SK-N-MC (cell line): ENCODE results near the gene APBA2.
"Not testable (repeated sequence)": the region's sequence is repeated elsewhere in the genome, so short reads cannot be mapped to it uniquely, and the experiment has no call there.

ENCODE experiments used
- DNase-seq: peaks from one replicate; pipeline ENCODE4 v3.0.0-alpha.2; 2011; ENCODE audit warnings: low read depth, low spot score
- H3K27ac ChIP-seq: fragments of 200-600 bp; sonication (generic); 2 replicates; pipeline ENCODE4 v1.5.1; 2016; ENCODE audit warnings: mixed run types
- H3K36me3 ChIP-seq: fragments of 200-600 bp; sonication (generic); 2 replicates; pipeline ENCODE4 v1.6.1; 2017; ENCODE audit warnings: antibody characterized with exemption, low read length, mixed read lengths; ENCODE audit not compliant: insufficient read depth
- H3K4me3 ChIP-seq: fragments of 200-600 bp; sonication (generic); 2 replicates; pipeline ENCODE4 v1.5.1; 2016
- H3K9ac ChIP-seq: fragments of 200-600 bp; sonication (generic); 2 replicates; pipeline ENCODE4 v1.8.0; 2017; ENCODE audit warnings: mixed run types, mixed read lengths; ENCODE audit not compliant: insufficient read length
- H3K9me3 ChIP-seq: fragments of 200-600 bp; sonication (generic); 2 replicates; pipeline ENCODE4 v1.6.1; 2017; ENCODE audit warnings: low read depth, mild to moderate bottlenecking, antibody characterized with exemption, low read length, moderate library complexity, mixed read lengths
- EZH2 ChIP-seq: fragments of 200-600 bp; sonication (generic); IDR thresholded peaks from one replicate; pipeline ENCODE4 v1.6.1; 2017; ENCODE audit warnings: antibody characterized with exemption
- FOXP2 ChIP-seq: optimal IDR thresholded peaks from 2 replicates; pipeline ENCODE3; 2011; ENCODE audit warnings: mild to moderate bottlenecking, moderate library complexity; ENCODE audit not compliant: insufficient read depth; ENCODE audit errors: extremely low read length, control extremely low read depth
- POLR2AphosphoS5 ChIP-seq: IDR thresholded peaks from 2 replicates; pipeline ENCODE4 v1.6.1; 2012; ENCODE audit warnings: mild to moderate bottlenecking, low read depth, low read length, borderline replicate concordance

APBA2 gene

GRCh38 chr15:29012097-29012496 is 126.3 kb downstream of the APBA2 start:
- no peak for DNase-seq
- H3K4me3 ChIP-seq: no peak overlapping the region
- no peak overlapping the region for H3K27ac ChIP-seq
- no peaks in the 10 kb centered on the region for H3K9me3 ChIP-seq
- TF ChIP-seq EZH2: no peak
- no peak for TF ChIP-seq FOXP2
- TF ChIP-seq POLR2AphosphoS5: no peak
- H3K36me3 ChIP-seq: no peaks in the 10 kb centered on the region
- no peak overlapping the region for H3K9ac ChIP-seq

DNA sequence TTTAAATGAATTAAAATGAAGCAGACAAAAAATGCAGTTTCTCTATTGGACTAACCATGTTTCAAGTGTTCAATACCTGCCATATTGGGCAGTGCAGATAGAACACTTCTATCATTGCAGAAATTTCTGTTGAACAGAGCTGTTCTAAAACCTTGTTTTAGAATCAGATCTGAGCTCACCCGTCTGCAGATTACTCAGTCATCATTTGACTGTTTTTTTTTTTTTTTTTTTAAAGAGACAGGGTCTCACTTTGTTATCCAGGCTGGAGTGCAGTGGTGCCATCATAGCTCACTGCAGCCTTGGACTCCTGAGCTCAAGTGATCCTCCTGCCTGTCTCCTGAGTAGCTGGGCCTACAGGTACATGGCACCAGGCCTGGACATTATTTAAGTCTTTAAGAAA is 128.7 kb downstream of the APBA2 start:
- no peak overlapping the region for H3K4me3 ChIP-seq
- no peak overlapping the region for H3K27ac ChIP-seq
- H3K9me3 ChIP-seq: no peaks in the 10 kb centered on the region
- no peak for DNase-seq
- no peak for TF ChIP-seq EZH2
- no peak for TF ChIP-seq POLR2AphosphoS5
- H3K36me3 ChIP-seq: no peaks in the 10 kb centered on the region
- H3K9ac ChIP-seq: no peak overlapping the region

DNA sequence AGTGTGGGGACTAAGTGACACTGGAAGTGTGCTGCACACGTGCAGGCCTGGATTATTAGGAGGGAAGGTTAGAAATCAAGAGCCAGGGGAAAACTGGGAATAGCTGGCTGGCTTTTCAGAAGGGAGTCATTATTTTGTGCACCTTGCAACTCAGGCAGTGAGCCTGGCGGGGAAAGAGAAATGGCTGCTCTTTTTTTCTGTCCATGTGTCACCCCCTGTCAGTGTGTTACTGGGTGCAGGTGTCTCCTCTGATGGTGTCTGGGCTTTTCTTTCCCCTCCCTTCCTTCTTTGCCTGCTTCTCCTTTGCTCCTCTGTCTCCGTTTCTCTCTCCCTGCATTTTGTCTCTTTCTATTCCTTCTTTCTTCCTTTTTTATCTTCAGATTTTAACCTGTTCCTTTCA is 130.7 kb downstream of the APBA2 start:
- no peak overlapping the region for H3K27ac ChIP-seq
- H3K4me3 ChIP-seq: no peak overlapping the region
- DNase-seq: no peak
- H3K9ac ChIP-seq: no peak overlapping the region
- no peaks in the 10 kb centered on the region for H3K36me3 ChIP-seq
- TF ChIP-seq POLR2AphosphoS5 (no peak), EZH2 (no peak), FOXP2 (no peak)
- H3K9me3 ChIP-seq: no peaks in the 10 kb centered on the region

DNA sequence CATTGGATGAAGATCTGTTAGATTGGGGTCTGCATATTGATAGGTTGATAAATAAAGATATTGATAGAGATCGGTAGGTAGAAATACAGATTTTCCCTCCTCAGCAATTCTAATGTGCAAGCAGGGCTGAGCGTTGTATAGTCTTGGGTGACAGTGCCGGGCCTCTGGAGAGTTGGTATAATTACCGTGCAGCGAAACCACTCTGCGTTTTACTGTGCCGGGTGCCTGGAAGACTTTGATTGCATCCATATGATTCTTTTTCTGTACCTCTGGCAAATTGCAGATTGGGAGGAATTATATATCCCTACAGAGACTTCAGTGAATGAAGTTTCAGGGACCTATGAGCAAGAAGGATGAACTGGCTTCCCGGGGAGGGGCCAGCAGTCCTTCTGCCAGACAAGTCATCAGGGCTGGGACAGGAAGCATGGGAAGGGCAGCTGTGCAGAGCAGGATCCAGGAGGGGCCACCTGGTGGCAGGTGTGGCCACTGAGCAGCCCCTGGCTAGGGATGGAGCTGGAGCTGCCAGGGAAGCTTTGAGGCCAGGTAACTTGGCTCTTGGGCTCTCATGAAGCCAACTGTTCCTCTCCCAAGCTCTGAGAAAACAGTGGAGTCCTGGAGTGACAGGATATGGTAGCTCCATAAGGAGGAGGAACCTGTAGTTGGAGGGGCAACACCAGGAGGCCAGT is 132.5 kb downstream of the APBA2 start:
- TF ChIP-seq POLR2AphosphoS5: no peak
- TF ChIP-seq FOXP2: no peak
- TF ChIP-seq EZH2: no peak
- no peak for DNase-seq
- Histone ChIP-seq H3K9ac (no peak overlapping the region), H3K36me3 (no peaks in the 10 kb centered on the region), H3K27ac (no peak overlapping the region), H3K4me3 (no peak overlapping the region), H3K9me3 (no peaks in the 10 kb centered on the region)

GRCh38 chr15:29018995-29019976 is 133.5 kb downstream of the APBA2 start:
- H3K9me3 ChIP-seq: no peaks in the 10 kb centered on the region
- H3K4me3 ChIP-seq: no peak overlapping the region
- peak; percentile 65 for TF ChIP-seq EZH2
- no peak for TF ChIP-seq FOXP2
- H3K36me3 ChIP-seq: no peaks in the 10 kb centered on the region
- no peak for DNase-seq
- no peak overlapping the region for H3K9ac ChIP-seq
- no peak overlapping the region for H3K27ac ChIP-seq

DNA sequence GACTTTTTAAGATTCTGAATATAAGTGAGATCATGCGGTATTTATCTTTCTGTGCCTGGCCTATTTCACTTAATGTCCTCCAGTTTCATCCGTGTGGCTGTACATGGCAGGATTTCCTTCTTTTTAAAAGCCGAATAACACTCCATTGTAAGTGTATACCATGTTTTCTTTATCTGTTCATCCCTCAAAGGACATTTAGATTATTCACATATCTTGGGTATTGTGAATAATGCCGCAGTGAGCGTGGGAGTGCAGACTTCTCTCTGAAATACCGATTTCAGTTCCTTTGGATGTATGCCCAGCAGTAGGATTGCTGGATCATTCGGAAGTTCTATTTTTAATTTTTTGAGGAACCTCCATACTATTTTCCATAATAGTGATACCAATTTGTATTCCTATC is 136.1 kb downstream of the APBA2 start:
- no peak overlapping the region for H3K9ac ChIP-seq
- no peak for DNase-seq
- no peak overlapping the region for H3K27ac ChIP-seq
- no peak overlapping the region for H3K4me3 ChIP-seq
- H3K36me3 ChIP-seq: no peaks in the 10 kb centered on the region
- TF ChIP-seq POLR2AphosphoS5: no peak
- TF ChIP-seq FOXP2: no peak
- TF ChIP-seq EZH2: no peak
- H3K9me3 ChIP-seq: no peaks in the 10 kb centered on the region

DNA sequence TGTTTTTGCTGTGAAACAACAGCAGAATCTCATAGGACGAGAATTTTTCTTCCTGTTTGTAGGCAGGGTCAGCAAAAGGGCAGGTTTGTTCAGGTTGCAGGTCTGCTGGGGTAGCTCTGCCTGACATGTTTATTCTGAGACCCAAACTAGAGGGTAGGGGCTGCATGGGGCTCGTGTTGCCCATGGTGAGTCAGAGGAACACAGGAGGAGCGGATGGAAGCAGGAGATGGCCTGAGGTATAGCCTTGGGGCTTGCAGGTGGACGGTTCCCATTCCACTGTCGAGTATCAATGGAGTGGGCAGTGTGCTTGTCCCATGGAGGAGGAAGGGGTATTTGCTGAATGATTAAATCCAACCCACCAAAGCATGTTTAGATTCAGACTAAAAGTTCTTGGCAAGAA is 138.9 kb downstream of the APBA2 start:
- Histone ChIP-seq H3K9ac (no peak overlapping the region), H3K4me3 (no peak overlapping the region), H3K9me3 (no peaks in the 10 kb centered on the region), H3K36me3 (no peaks in the 10 kb centered on the region), H3K27ac (no peak overlapping the region)
- TF ChIP-seq POLR2AphosphoS5 (no peak), EZH2 (no peak), FOXP2 (no peak)
- DNase-seq: no peak

GRCh38 chr15:29025411-29025810 is 139.6 kb downstream of the APBA2 start:
- not testable (repeated sequence) for H3K9me3 ChIP-seq, H3K4me3 ChIP-seq

GRCh38 chr15:29028158-29028557 is 142.4 kb downstream of the APBA2 start:
- not testable (repeated sequence) for H3K9ac ChIP-seq, H3K36me3 ChIP-seq, H3K4me3 ChIP-seq, H3K9me3 ChIP-seq, DNase-seq, H3K27ac ChIP-seq

More at GRCh38 chr15:29025411-29025810, 139.6 kb downstream of the APBA2 start:
- not testable (repeated sequence) for DNase-seq, H3K36me3 ChIP-seq, H3K27ac ChIP-seq, H3K9ac ChIP-seq
